ENCODE results near the gene LTB4R2.

- no peak for TF ChIP-seq CTCF (IDR thresholded peaks at IDR 0.05)
- TF ChIP-seq POLR2AphosphoS5 (IDR thresholded peaks at IDR 0.05) = no peak
These were observed 315 bp downstream of the LTB4R2 start for GRCh38 chr14:24310265-24310645.
